Measurements from ENCODE around the gene PGS1.

PGS1 gene

GRCh38 chr17:78472035-78472905 is 93.8 kb downstream of the PGS1 start:
- DNase-seq (ENCODE audit: low read depth in 2 of 2): no peak

GRCh38 chr17:78473951-78474613 is 95.6 kb downstream of the PGS1 start:
- DNase-seq (ENCODE audit: low read depth in 2 of 2): no peak

Measured in fibroblast of skin of left quadriceps (primary cell).